CD4-positive, alpha-beta T cell (primary cell): ENCODE results near the gene ZNF865. TPM values are rescaled to one million over a fixed set of nuclear protein-coding genes. Genes with fewer than 3 reads are reported as not detected.

Experiments used
- ATAC-seq: fragments of 200-7000 bp; cut with Tn5 transposase; one replicate; pipeline ENCODE4 v1.10.0; 2022; ENCODE audit warnings: mild to moderate bottlenecking; ENCODE audit not compliant: poor library complexity
- CTCF ChIA-PET: fragments of 350-600 bp; sonication (Branson Sonifier 250); formaldehyde crosslinking; loops from one replicate; lab custom pipeline; 2021; ENCODE audit warnings: antibody characterized with exemption, inconsistent platforms; lab: Charles Lee
- POLR2A ChIA-PET: fragments of 350-600 bp; sonication (Branson Sonifier 250); formaldehyde crosslinking; loops from one replicate; lab custom pipeline; 2021; ENCODE audit warnings: antibody characterized with exemption, inconsistent platforms; lab: Charles Lee
- DNase-seq, 14 experiments: peaks; one replicate each; pipeline ENCODE4 v3.0.0-alpha.2; 2013 to 2020; ENCODE audit warnings: mixed read lengths in 2 of 14
- H3K27ac ChIP-seq, 2 donors: one replicate each; pipeline versions ENCODE4 v1.5.1 to v1.7.0; 2013; ENCODE audit warnings: low read length in 2 of 2, low read depth in 1 of 2, mild to moderate bottlenecking in 1 of 2
- H3K27me3 ChIP-seq, 2 experiments: 1 replicate in 1 of 2; 2 replicates in 1 of 2; pipeline versions ENCODE4 v1.6.1 to v1.7.0; 2013; ENCODE audit warnings: low read length in 2 of 2, control low read depth in 1 of 2, mild to moderate bottlenecking in 1 of 2, moderate library complexity in 1 of 2; ENCODE audit not compliant: insufficient read depth in 2 of 2, control insufficient read depth in 1 of 2
- H3K36me3 ChIP-seq: one replicate; pipeline ENCODE4 v1.6.1; 2013; ENCODE audit warnings: low read length, control low read depth; ENCODE audit not compliant: insufficient read depth
- H3K4me1 ChIP-seq: one replicate; pipeline ENCODE4 v1.6.1; 2013; ENCODE audit warnings: low read length, control low read depth; ENCODE audit not compliant: insufficient read depth
- H3K4me3 ChIP-seq: one replicate; pipeline ENCODE4 v1.5.1; 2013; ENCODE audit warnings: mild to moderate bottlenecking, low read length, moderate library complexity
- H3K9me3 ChIP-seq, 2 experiments: 1 replicate in 1 of 2; 2 replicates in 1 of 2; pipeline versions ENCODE4 v1.6.1 to v1.7.0; 2013; ENCODE audit warnings: low read length in 2 of 2, mild to moderate bottlenecking in 2 of 2, control low read depth in 1 of 2, moderate library complexity in 1 of 2; ENCODE audit not compliant: control insufficient read depth in 1 of 2, insufficient read depth in 1 of 2
- H3K27ac Mint-ChIP-seq: one replicate; pipeline ENCODE4 v1.8.0; 2020; ENCODE audit warnings: mixed read lengths
- H3K27me3 Mint-ChIP-seq: one replicate; pipeline ENCODE4 v1.8.0; 2021; ENCODE audit warnings: mixed read lengths
- H3K36me3 Mint-ChIP-seq: one replicate; pipeline ENCODE4 v1.8.0; 2021; ENCODE audit warnings: low read depth, mixed read lengths
- H3K4me1 Mint-ChIP-seq: one replicate; pipeline ENCODE4 v1.8.0; 2021; ENCODE audit warnings: low read depth, mixed read lengths
- H3K4me3 Mint-ChIP-seq: one replicate; pipeline ENCODE4 v1.8.0; 2020; ENCODE audit warnings: mild to moderate bottlenecking, mixed read lengths
- H3K9me3 Mint-ChIP-seq: one replicate; pipeline ENCODE4 v1.8.0; 2020; ENCODE audit warnings: mixed read lengths
- CTCF ChIP-seq: fragments of 200-600 bp; IDR thresholded peaks from one replicate; pipeline ENCODE4 v1.8.0; 2022; ENCODE audit warnings: antibody characterized with exemption, mild to moderate bottlenecking
- intact Hi-C, 2 experiments: fragments of 100-400 bp; cut with DNase I in 1 of 2; cut with micrococcal nuclease in 1 of 2; formaldehyde crosslinking; loops; one replicate each; pipeline versions ENCODE4 v1.15.1 to v1.9.0; 2023 to 2025; cut with DNase I, micrococcal nuclease
- total RNA-seq, 174 experiments: library from RNA in 2 of 174; stranded (reverse) in 2 of 174; gene quantifications; one replicate each; pipeline ENCODE4 v1.2.3 and lab custom pipeline; 2021 to 2026

Gene ZNF865
- total RNA-seq, 2 experiments from 2014 or later = 12.0 to 12.9 TPM

- Mint-ChIP-seq H3K36me3 (peaks cover 33% of the 10 kb centered on the region), H3K27me3 (no peaks in the 10 kb centered on the region), H3K4me1 (peaks cover 56% of the 10 kb centered on the region), H3K9me3 (no peaks in the 10 kb centered on the region), H3K4me3 (no peak overlapping the region), H3K27ac (no peak overlapping the region)
- ATAC-seq (no peak), DNase-seq (peak in 1 of 14 experiments; percentile 41)
- H3K4me3 ChIP-seq = no peak overlapping the region
- H3K27ac ChIP-seq = no peak overlapping the region
- no peaks in the 10 kb centered on the region for H3K27me3 ChIP-seq
- ChIA-PET CTCF (interaction anchor here (1.1 to 5.4 kb wide), 3 partner anchors 9 to 119 kb away, joined by 3 to 60 read pairs (median 3); partner anchors contain the start of gene ZNF865), POLR2A (interaction anchor here (2.7 kb wide), 1 partner anchor 23 kb away, joined by 42 read pairs; the partner anchor contains the start of genes FIZ1 and ZNF524)
- intact Hi-C loops = no loop called here
- peaks cover 13% of the 10 kb centered on the region for H3K36me3 ChIP-seq
- no peaks in the 10 kb centered on the region for H3K9me3 ChIP-seq
- H3K4me1 ChIP-seq = peaks cover 53% of the 10 kb centered on the region
- TF ChIP-seq CTCF = no peak
Measured at GRCh38 chr19:55622242-55622969, 17.0 kb downstream of the ZNF865 start.

GRCh38 chr19:55623130-55623529, 17.7 kb downstream of the ZNF865 start:
- intact Hi-C loops = loop anchor here in 1 of 2 experiments (1.0 kb wide), 1 partner anchor 18 kb away; the partner anchor contains the start of gene ZNF865
- Histone ChIP-seq H3K36me3 (peaks cover 8% of the 10 kb centered on the region), H3K9me3 (no peaks in the 10 kb centered on the region), H3K27me3 (no peaks in the 10 kb centered on the region), H3K27ac (no peak overlapping the region), H3K4me1 (peaks cover 56% of the 10 kb centered on the region), H3K4me3 (no peak overlapping the region)
- DNase-seq = no peak
- no peak for TF ChIP-seq CTCF
- POLR2A ChIA-PET = interaction anchor here (2.7 to 4.8 kb wide), 4 partner anchors 10 to 24 kb away, joined by 11 to 50 read pairs (median 44); partner anchors contain the start of genes FIZ1, ZNF524 and ZNF865
- CTCF ChIA-PET = interaction anchor here (1.1 to 5.4 kb wide), 3 partner anchors 8 to 119 kb away, joined by 3 to 60 read pairs (median 3); partner anchors contain the start of gene ZNF865
- Mint-ChIP-seq H3K27me3 (no peaks in the 10 kb centered on the region), H3K36me3 (peaks cover 28% of the 10 kb centered on the region), H3K4me1 (peaks cover 56% of the 10 kb centered on the region), H3K27ac (peak overlapping the region; percentile 100), H3K4me3 (peak overlapping the region; percentile 15), H3K9me3 (no peaks in the 10 kb centered on the region)
- no peak for ATAC-seq

DNA sequence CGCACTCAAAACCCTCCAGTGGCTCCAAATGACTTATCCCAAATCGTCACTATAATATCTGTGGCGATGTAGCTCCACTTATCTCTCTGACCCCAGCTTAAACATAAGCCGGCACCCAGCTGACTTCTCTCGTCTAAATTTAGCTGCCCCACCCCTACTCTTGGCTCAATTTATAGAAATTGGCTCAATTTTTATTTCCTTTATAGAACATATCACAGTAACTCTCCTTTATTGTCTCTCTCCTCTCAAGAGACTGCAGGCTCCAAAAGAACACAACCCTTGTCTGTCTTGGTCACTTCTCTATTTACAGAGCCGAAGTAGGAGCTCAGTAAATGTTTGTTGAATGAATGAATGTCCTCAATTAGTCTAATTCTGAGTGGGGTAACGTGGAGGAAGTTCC, 18.1 kb downstream of the ZNF865 start:
- H3K36me3 ChIP-seq = peaks cover 8% of the 10 kb centered on the region
- DNase-seq (no peak), ATAC-seq (no peak)
- Mint-ChIP-seq H3K36me3 (peaks cover 28% of the 10 kb centered on the region), H3K4me1 (peaks cover 56% of the 10 kb centered on the region), H3K27ac (peak overlapping the region; percentile 100), H3K4me3 (peak overlapping the region; percentile 98), H3K27me3 (no peaks in the 10 kb centered on the region), H3K9me3 (no peaks in the 10 kb centered on the region)
- H3K4me1 ChIP-seq = peaks cover 56% of the 10 kb centered on the region
- CTCF ChIA-PET = interaction anchor here (1.1 to 5.4 kb wide), 3 partner anchors 17 to 120 kb away, joined by 3 to 60 read pairs (median 24); partner anchors contain the start of gene ZNF865
- no peaks in the 10 kb centered on the region for H3K9me3 ChIP-seq
- H3K4me3 ChIP-seq = no peak overlapping the region
- H3K27me3 ChIP-seq = no peaks in the 10 kb centered on the region
- POLR2A ChIA-PET = interaction anchor here (1.0 to 4.8 kb wide), 6 partner anchors 10 to 43 kb away, joined by 4 to 50 read pairs (median 26); partner anchors contain the start of genes FIZ1, ZNF524, ZNF579 and ZNF865
- TF ChIP-seq CTCF = no peak
- H3K27ac ChIP-seq = no peak overlapping the region
- intact Hi-C loops = loop anchor here in 1 of 2 experiments (1.0 kb wide), 1 partner anchor 18 kb away; the partner anchor contains the start of gene ZNF865
